Measurements from ENCODE around the gene CLEC2A.

Gene CLEC2A

GRCh38 chr12:9931245-9931644, 925 bp downstream of the CLEC2A start:
- DNase-seq, result no peak

GRCh38 chr12:9928607-9929006, 3.6 kb downstream of the CLEC2A start:
- no peak for DNase-seq

GRCh38 chr12:9926876-9927275, 5.3 kb downstream of the CLEC2A start:
- no peak for DNase-seq

GRCh38 chr12:9925705-9926393, 6.3 kb downstream of the CLEC2A start:
- no peak for DNase-seq

- DNase-seq, result no peak
Observed at GRCh38 chr12:9922429-9922828, 9.7 kb downstream of the CLEC2A start.

GRCh38 chr12:9920451-9920850, 11.7 kb downstream of the CLEC2A start:
- no peak for DNase-seq

GRCh38 chr12:9919443-9919842, 12.7 kb downstream of the CLEC2A start:
- DNase-seq, result no peak

GRCh38 chr12:9911708-9912107, 20.5 kb downstream of the CLEC2A start:
- no peak for DNase-seq

GRCh38 chr12:9910716-9911421, 21.3 kb downstream of the CLEC2A start:
- no peak for DNase-seq

- no peak for DNase-seq
Observed at GRCh38 chr12:9909724-9910123, 22.4 kb downstream of the CLEC2A start.

- DNase-seq, result no peak
Observed at GRCh38 chr12:9908350-9908749, 23.8 kb downstream of the CLEC2A start.

- DNase-seq, result no peak
Observed at GRCh38 chr12:9907769-9908168, 24.4 kb downstream of the CLEC2A start.

- no peak for DNase-seq
Observed at GRCh38 chr12:9906873-9907272, 25.3 kb downstream of the CLEC2A start.

- no peak for DNase-seq
Observed at GRCh38 chr12:9902539-9903228, 29.5 kb downstream of the CLEC2A start.

GRCh38 chr12:9900930-9901329, 31.2 kb downstream of the CLEC2A start:
- DNase-seq, result no peak

GRCh38 chr12:9899209-9899608, 33.0 kb downstream of the CLEC2A start:
- DNase-seq, result no peak

- no peak for DNase-seq
Observed at GRCh38 chr12:9897535-9897934, 34.6 kb downstream of the CLEC2A start.

- no peak for DNase-seq
Observed at GRCh38 chr12:9895215-9895971, 36.8 kb downstream of the CLEC2A start.

- DNase-seq, result no peak
Observed at GRCh38 chr12:9888665-9889273, 43.4 kb downstream of the CLEC2A start.

GRCh38 chr12:9883175-9883574, 49.0 kb downstream of the CLEC2A start:
- DNase-seq, result no peak

- DNase-seq, result no peak
Observed at GRCh38 chr12:9881988-9882387, 50.2 kb downstream of the CLEC2A start.

GRCh38 chr12:9881246-9881645, 50.9 kb downstream of the CLEC2A start, which contains the start of gene KLRF2:
TSS of gene KLRF2 (plus strand) at chr12:9881489. CDS start at chr12:9881596, 107 bp downstream.
- DNase-seq, result no peak

All from NCI-H526 treated with DMSO at 0.1 percent for 48 hours (cell line).